DMS53 treated with DMSO at 0.1 percent for 48 hours (cell line): ENCODE results near the gene MRPL42.
"Not testable (repeated sequence)": the region's sequence is repeated elsewhere in the genome, so short reads cannot be mapped to it uniquely, and the experiment has no call there.

Experiments
- DNase-seq: peaks from one replicate; lab custom pipeline; 2025; ENCODE audit not compliant: unreplicated experiment; lab: John Stamatoyannopoulos, UW

Gene MRPL42

GRCh38 chr12:93443576-93443975 lies 23.7 kb upstream of the MRPL42 start:
- DNase-seq, result no peak

GRCh38 chr12:93447555-93448290 lies 19.6 kb upstream of the MRPL42 start:
- no peak for DNase-seq

DNA sequence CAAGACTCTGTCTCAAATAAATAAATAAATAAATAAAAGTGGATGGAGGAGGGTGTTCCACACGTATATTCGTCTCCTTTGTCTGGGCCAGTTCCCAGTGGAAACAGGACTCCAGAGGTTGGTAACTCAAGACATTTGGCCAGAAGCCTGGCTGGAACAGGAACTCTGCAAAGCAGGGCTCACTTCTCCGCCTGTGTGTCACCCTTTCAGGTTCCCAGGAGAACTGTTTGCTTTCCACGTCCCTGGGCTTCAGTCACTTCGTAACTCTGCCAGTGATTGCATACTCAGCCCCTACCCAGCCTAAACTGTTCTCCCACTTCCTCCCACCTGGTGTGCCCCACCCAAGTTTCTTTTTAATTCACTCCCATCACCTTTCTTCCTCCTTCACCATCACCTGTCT lies 18.5 kb upstream of the MRPL42 start:
- no peak for DNase-seq

- no peak for DNase-seq
Observed at GRCh38 chr12:93449277-93449676, 18.0 kb upstream of the MRPL42 start.

GRCh38 chr12:93451423-93452158 lies 15.7 kb upstream of the MRPL42 start:
- no peak for DNase-seq

DNA sequence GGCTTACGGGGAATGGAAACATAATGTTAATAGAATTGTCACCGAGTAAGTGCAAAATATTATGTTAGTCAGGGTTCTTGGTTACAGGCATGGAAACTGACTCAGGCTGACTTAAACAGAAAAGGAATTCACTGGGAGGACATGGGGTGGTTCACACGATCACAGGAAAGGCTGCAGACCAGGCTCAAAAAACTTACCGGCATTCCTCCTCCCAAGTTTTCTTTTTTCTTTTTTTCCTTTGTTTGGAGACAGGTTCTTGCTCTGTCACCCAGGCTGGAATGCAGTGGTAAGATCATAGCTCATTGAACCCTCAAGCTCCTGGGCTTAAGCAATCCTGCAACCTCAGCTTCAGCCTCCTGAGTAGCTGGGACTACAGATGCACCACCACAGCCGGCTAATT lies 13.7 kb upstream of the MRPL42 start:
- no peak for DNase-seq

DNA sequence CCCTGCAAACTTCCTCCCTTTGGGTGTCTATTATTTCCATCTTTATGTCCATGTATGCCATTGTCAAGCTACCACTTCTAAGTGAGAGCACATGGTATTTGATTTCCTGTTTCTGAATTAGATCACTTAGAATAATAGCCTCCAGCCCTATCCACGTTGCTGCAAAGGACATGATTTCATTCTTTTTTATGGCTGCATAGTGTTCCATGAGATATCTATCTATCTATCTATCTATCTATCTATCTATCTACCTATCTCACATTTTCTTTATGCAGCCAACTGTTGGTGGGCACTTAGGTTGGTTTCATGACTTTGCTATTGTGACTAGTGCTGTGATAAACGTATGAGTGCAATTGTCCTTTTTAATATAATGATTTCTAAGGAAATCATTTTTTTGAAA lies 11.2 kb upstream of the MRPL42 start:
- no peak for DNase-seq

- DNase-seq, result no peak
Observed at GRCh38 chr12:93459097-93459496, 8.2 kb upstream of the MRPL42 start.

GRCh38 chr12:93460003-93460402 lies 7.3 kb upstream of the MRPL42 start:
- DNase-seq, result no peak

DNA sequence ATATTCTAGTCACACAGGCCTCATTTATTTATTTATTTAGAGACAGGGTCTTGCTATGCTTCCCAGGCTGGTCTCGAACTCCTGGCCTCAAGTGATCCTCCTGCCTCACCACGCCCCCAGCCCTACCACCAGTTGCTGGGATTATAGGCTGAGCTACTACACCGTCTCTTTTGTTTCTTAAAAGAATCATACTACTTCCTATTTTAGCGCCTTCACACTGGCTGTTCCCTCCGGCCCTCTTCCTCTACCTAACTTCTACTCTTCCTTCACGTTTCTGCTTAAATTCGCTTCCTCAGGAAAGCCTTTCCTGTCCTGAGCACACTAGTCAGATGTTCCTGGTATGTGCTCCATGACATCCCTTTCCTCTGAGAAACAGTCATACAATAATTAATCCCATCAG lies 6.4 kb upstream of the MRPL42 start:
- DNase-seq, result no peak

DNA sequence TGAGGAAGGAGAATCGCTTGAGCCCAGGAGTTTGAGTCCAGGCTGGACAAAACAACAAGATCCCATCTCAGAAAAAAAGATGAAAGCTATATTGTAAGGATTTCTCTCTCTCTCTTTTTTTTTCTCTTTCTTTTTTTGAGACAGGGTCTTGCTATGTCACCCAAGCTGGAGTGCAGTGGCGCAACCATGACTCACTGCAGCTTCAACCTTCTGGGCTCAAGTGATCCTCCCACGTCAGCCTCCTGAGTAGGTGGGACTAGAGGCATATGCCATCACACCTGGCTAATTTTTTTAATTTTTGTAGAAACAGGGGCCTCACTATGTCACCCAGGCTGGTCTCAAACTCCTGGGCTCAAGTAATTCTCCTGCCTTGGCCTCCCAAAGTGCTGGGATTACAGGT lies 5.8 kb upstream of the MRPL42 start:
- DNase-seq, result no peak

- no peak for DNase-seq
Observed at GRCh38 chr12:93465841-93466240, 1.5 kb upstream of the MRPL42 start.

GRCh38 chr12:93466625-93467350 lies 526 bp upstream of the MRPL42 start:
- no peak for DNase-seq

- peak; percentile 34 for DNase-seq
Observed at GRCh38 chr12:93468008-93468371, 676 bp downstream of the MRPL42 start.

DNA sequence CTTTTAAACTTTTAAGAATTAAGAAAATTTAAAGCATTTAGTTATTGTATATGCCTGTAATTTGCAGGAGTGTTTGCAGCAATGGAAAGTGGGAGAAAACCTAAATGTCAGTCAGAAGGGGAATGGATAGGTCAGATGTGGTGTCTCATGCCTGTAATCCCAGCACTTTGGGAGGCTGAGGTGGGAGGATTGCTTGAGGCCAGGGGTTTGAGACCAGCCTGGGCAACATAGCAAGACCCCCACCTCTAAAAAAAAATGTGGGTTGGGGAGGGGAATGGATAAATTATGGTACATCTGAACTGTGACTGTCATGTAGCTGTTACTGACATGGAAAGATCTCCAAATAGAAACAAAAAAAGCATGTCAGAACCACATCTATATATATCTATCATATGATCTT lies 2.1 kb downstream of the MRPL42 start:
- no peak for DNase-seq

DNA sequence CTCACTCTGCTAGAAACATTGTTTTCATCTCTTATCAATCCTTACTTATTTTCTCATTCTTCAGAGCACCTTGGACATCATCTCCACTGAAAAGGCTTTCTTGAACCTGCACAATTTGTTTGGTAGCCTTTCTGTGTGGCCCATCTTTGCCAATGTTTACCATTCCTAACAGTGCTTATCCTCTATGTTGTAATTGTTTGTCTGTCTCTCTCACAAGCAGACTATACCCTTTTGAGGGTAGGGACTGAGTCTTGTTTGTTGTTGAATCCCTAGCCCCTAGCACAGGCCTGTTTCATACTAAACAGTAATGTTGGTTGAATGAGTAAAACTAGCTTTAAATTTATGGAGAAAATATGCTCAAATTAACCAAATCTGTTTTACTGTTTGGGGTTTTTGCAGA lies 9.2 kb downstream of the MRPL42 start:
- no peak for DNase-seq

DNA sequence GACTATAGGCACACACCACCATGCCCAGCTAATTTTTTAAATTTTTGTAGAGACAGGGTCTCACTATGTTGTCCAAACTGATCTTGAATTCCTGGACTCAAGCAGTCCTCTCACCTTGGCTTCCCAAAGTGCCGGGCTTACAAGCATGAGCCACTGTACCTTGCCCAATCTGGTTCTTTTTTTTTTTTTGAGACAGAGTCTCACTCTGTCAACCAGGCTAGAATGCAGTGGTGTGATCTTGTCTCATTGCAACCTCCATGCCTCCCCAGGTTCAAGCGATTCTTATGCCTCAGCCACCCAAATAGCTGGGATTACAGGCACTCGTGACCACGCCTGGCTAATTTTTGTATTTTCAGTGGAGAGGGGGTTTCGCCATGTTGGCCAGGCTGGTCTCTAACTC lies 15.4 kb downstream of the MRPL42 start:
- no peak for DNase-seq

GRCh38 chr12:93483151-93483807 lies 16.0 kb downstream of the MRPL42 start:
- no peak for DNase-seq

DNA sequence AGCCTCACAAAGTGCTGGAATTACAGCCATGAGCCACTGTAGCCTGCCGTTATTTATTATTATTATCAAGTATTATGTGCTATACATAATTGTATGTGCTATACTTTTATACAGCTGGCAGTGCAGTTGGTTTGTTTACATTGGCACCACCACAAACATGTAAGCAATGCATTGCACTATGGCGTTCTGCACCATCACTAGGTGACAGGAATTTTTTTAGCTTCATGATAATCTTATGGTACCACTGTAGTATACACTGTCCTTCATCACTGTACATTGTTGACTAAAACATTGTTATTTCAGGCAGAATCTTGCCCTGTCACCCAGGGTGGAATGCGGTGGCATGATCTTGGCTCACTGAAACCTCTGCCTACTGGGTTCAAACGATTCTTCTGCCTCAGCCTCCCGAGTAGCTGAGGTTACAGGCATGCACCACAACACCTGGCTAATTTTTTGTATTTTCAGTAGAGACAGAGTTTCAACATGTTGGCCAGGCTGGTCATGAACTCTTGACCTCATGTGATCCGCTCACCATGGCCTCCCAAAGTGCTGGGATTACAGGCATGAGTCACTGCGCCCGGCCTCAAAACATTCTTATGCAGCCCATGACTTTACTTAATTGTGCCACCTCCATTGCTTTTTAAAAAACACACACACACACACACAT lies 17.1 kb downstream of the MRPL42 start:
- DNase-seq, result no peak

DNA sequence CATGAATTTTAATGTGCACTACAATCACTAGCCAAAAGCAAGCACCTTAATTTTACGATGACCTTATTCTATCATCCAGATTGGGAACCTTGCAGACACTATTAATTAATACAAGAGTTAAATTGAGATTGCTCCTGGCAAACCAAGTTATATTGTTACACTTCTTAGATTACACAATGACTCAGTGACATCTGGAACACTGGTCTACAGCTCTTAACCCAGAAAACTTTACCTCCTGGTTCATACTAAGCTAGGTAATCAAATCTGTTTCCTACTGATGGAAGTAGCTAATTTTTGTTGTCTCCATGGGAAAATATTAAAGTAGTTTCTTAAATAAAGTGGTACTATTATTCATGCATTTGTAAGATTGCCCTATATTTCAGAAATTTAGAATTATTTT lies 25.5 kb downstream of the MRPL42 start:
- DNase-seq, result not testable (repeated sequence)

- no peak for DNase-seq
Observed at GRCh38 chr12:93494096-93494495, 26.8 kb downstream of the MRPL42 start.
